ENCODE measurements around the gene HS1BP3. TPM values are rescaled to one million over a fixed set of nuclear protein-coding genes. Genes with fewer than 3 reads are reported as not detected.

HS1BP3 gene
- total RNA-seq, 6 donors from 2014 or later = 41.0 to 45.8 (median 42.7) TPM

GRCh38 chr2:20572221-20572620, 78.7 kb downstream of the HS1BP3 start:
- Histone ChIP-seq H3K36me3 (no peaks in the 10 kb centered on the region), H3K4me1 (peaks cover 38 to 80% (median 54%) of the 10 kb centered on the region in 4 donors), H3K9me3 (no peaks in the 10 kb centered on the region), H3K27me3 (no peaks in the 10 kb centered on the region), H3K4me3 (no peak overlapping the region), H3K27ac (peak overlapping the region in 2 of 4 donors; percentile 48 to 73)
- WGBS, 2 donors = 95 to 96% methylated on average over 5 of the region's 5 CpGs
- DNase-seq (no peak), ATAC-seq (ENCODE audit: low FRiP score in 2 of 2) (no peak)
- TF ChIP-seq POLR2A (IDR thresholded peaks at IDR 0.05) (no peak), POLR2AphosphoS5 (IDR thresholded peaks at IDR 0.05) (no peak), EP300 (IDR thresholded peaks at IDR 0.05) (no peak), CTCF (IDR thresholded peaks at IDR 0.05) (no peak)

DNA sequence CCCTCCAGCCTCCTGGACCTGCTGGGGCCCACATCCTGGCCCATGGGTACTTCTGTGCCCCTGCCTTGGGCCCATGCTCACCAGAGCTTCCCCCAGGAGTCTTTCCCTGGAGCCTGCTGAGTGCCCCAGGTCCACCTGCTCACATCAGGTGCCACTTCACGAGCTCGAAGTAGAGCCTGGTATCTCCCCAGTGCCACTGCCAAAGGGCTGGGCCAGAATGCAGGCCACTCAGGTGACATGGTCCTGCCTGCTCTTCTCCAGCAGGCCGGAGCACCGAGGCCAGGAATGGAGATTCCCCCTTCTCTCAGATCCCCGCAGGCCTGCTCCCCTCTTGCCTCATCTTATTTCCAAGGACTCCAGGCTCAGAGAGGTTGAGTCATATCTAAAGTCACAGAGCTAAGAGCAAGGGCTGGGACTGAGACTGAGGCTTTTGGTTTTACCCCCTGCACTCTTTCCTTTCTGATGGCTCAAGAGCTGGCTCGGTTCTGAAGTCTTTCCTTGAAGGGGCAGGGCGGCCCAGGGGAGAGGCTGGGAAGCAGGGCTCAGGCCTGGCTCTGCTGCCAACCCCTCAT, 79.2 kb downstream of the HS1BP3 start:
- DNase-seq (no peak), ATAC-seq (ENCODE audit: low FRiP score in 2 of 2) (no peak)
- 86 to 87% methylated on average over 5 to 7 of the region's 7 CpGs for WGBS, 2 donors
- H3K36me3 ChIP-seq = no peaks in the 10 kb centered on the region
- no peak overlapping the region for H3K4me3 ChIP-seq
- no peaks in the 10 kb centered on the region for H3K27me3 ChIP-seq
- TF ChIP-seq EP300 (IDR thresholded peaks at IDR 0.05) = no peak
- no peak for TF ChIP-seq CTCF (IDR thresholded peaks at IDR 0.05)
- no peak for TF ChIP-seq POLR2AphosphoS5 (IDR thresholded peaks at IDR 0.05)
- TF ChIP-seq POLR2A (IDR thresholded peaks at IDR 0.05) = no peak
- peaks cover 33 to 75% (median 49%) of the 10 kb centered on the region in 4 donors for H3K4me1 ChIP-seq
- no peaks in the 10 kb centered on the region for H3K9me3 ChIP-seq
- H3K27ac ChIP-seq = peak overlapping the region; percentile 46 to 52 (median 50)

DNA sequence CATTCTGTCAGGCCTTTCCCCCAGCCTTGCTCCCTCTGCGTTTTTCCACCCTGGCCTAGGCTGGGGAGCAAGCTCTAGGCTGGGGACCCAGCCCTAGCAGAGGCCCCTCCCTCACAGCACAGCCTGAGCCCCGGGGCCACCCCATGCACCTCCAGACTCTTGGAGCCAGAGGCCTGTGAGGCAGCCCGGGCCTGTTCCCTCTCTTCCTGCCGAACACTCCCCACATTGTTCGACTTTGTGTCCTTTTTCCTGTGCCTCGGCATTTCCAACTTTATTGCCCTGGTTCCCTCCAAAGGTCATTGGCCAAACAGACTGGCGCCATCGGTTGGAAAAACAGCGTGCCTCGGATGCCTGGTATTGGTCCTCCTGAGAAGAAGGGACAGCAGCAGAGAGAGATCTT, 79.7 kb downstream of the HS1BP3 start:
- no peaks in the 10 kb centered on the region for H3K27me3 ChIP-seq
- TF ChIP-seq POLR2AphosphoS5 (IDR thresholded peaks at IDR 0.05) = no peak
- TF ChIP-seq CTCF (IDR thresholded peaks at IDR 0.05) = no peak
- TF ChIP-seq EP300 (IDR thresholded peaks at IDR 0.05) = no peak
- no peak for TF ChIP-seq POLR2A (IDR thresholded peaks at IDR 0.05)
- no peak for ATAC-seq (ENCODE audit: low FRiP score in 2 of 2)
- H3K4me1 ChIP-seq = peaks cover 30 to 71% (median 44%) of the 10 kb centered on the region in 4 donors
- DNase-seq = no peak
- H3K4me3 ChIP-seq = no peak overlapping the region
- WGBS, 2 donors = 70 to 81% methylated on average over 9 to 10 of the region's 10 CpGs
- peak overlapping the region; percentile 46 to 52 (median 50) for H3K27ac ChIP-seq
- no peaks in the 10 kb centered on the region for H3K36me3 ChIP-seq
- no peaks in the 10 kb centered on the region for H3K9me3 ChIP-seq

- TF ChIP-seq POLR2AphosphoS5 (IDR thresholded peaks at IDR 0.05) = no peak
- no peak for TF ChIP-seq CTCF (IDR thresholded peaks at IDR 0.05)
- no peak for TF ChIP-seq EP300 (IDR thresholded peaks at IDR 0.05)
- TF ChIP-seq POLR2A (IDR thresholded peaks at IDR 0.05) = no peak
- Histone ChIP-seq H3K27me3 (no peaks in the 10 kb centered on the region), H3K9me3 (no peaks in the 10 kb centered on the region), H3K27ac (peak overlapping the region in 3 of 4 donors; percentile 48 to 52 (median 52)), H3K4me1 (peaks cover 25 to 65% (median 41%) of the 10 kb centered on the region in 4 donors), H3K4me3 (no peak overlapping the region), H3K36me3 (no peaks in the 10 kb centered on the region)
- DNase-seq = no peak
- 95 to 96% methylated on average over 6 of the region's 6 CpGs for WGBS, 2 donors
- ATAC-seq (ENCODE audit: low FRiP score in 2 of 2) = no peak
Observed at GRCh38 chr2:20570249-20570648, 80.6 kb downstream of the HS1BP3 start.

Measured in upper lobe of left lung (tissue), 6 donors.